Upper lobe of left lung (tissue), 6 donors: ENCODE measurements around the gene ZHX3. TPM values are rescaled to one million over a fixed set of nuclear protein-coding genes. Genes with fewer than 3 reads are reported as not detected.

Experiments
- ATAC-seq, 2 donors: fragments of 200-7000 bp; cut with Tn5 transposase; one replicate each; pipeline ENCODE4 v1.9.1; 2022; ENCODE audit warnings: mild to moderate bottlenecking in 2 of 2, moderate library complexity in 2 of 2; ENCODE audit not compliant: low FRiP score in 2 of 2
- DNase-seq, 2 donors: peaks; one replicate each; pipeline ENCODE4 v3.0.0-alpha.2; 2019 to 2020
- H3K27ac ChIP-seq, 4 donors: fragments of 200-600 bp; sonication (generic); one replicate each; pipeline ENCODE4 v1.5.1; 2016 to 2019
- H3K27me3 ChIP-seq, 4 donors: fragments of 200-600 bp; sonication (generic); one replicate each; pipeline ENCODE4 v1.5.1; 2017 to 2019
- H3K36me3 ChIP-seq, 4 donors: fragments of 200-600 bp; sonication (generic); one replicate each; pipeline ENCODE4 v1.5.1; 2016 to 2019
- H3K4me1 ChIP-seq, 4 donors: fragments of 200-600 bp; sonication (generic); one replicate each; pipeline ENCODE4 v1.5.1; 2018 to 2019
- H3K4me3 ChIP-seq, 4 donors: fragments of 200-600 bp; sonication (generic); one replicate each; pipeline ENCODE4 v1.5.1; 2017 to 2019; ENCODE audit warnings: mild to moderate bottlenecking in 2 of 4, moderate library complexity in 1 of 4
- H3K9me3 ChIP-seq, 4 donors: fragments of 200-600 bp; sonication (generic); one replicate each; pipeline ENCODE4 v1.5.1; 2018 to 2019
- EP300 ChIP-seq, 4 donors: sonication (generic); formaldehyde crosslinking; IDR thresholded peaks; one replicate each; pipeline ENCODE4 v1.5.1; 2017; ENCODE audit warnings: antibody characterized with exemption in 4 of 4, control low read depth in 2 of 4
- POLR2A ChIP-seq, 4 donors: fragments of 450-650 bp; IDR thresholded peaks; one replicate each; pipeline ENCODE4 v1.5.1; 2016 to 2017; ENCODE audit warnings: antibody characterized with exemption in 4 of 4, mild to moderate bottlenecking in 2 of 4
- POLR2AphosphoS5 ChIP-seq, 2 donors: sonication (generic); formaldehyde crosslinking; IDR thresholded peaks; one replicate each; pipeline ENCODE4 v1.5.1; 2017; ENCODE audit warnings: antibody characterized with exemption in 2 of 2
- WGBS, 2 donors: methylation state at CpG; one replicate each; pipeline ENCODE4 v1.1.5; 2017 to 2018; 5-methylcytosine and 5-hydroxymethylcytosine counted together
- total RNA-seq, 6 donors: library from RNA; depleted of rRNA in 4 of 6; stranded (reverse); fragments of >200 nt in 4 of 6; gene quantifications; one replicate each; pipeline versions ENCODE4 v1.1.0 to v1.2.1, GENCODE V29; 2016 to 2021
- TF ChIP-seq, protein P1 (sequence below), 6 experiments: fragments of 450-650 bp in 4 of 6; fragments of 200-600 bp in 2 of 6; sonication (generic) in 2 of 6; IDR thresholded peaks; one replicate each; pipeline ENCODE4 v1.5.1; 2016 to 2019; ENCODE audit warnings: antibody characterized with exemption in 6 of 6
- donor health status: DM: no; HTN: no; CAD: no; lungs with moderate emphysema.
- donor health status: DM: no; HTN: yes; CAD: no; lungs with severe emphysema.

ZHX3 gene
- total RNA-seq, 6 donors from 2014 or later, result 30.4 to 57.5 (median 44.9) TPM

- TF ChIP-seq, protein P1, sequence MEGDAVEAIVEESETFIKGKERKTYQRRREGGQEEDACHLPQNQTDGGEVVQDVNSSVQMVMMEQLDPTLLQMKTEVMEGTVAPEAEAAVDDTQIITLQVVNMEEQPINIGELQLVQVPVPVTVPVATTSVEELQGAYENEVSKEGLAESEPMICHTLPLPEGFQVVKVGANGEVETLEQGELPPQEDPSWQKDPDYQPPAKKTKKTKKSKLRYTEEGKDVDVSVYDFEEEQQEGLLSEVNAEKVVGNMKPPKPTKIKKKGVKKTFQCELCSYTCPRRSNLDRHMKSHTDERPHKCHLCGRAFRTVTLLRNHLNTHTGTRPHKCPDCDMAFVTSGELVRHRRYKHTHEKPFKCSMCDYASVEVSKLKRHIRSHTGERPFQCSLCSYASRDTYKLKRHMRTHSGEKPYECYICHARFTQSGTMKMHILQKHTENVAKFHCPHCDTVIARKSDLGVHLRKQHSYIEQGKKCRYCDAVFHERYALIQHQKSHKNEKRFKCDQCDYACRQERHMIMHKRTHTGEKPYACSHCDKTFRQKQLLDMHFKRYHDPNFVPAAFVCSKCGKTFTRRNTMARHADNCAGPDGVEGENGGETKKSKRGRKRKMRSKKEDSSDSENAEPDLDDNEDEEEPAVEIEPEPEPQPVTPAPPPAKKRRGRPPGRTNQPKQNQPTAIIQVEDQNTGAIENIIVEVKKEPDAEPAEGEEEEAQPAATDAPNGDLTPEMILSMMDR (IDR thresholded peaks at IDR 0.05), result no peak
- peak; percentile 51 to 67 for TF ChIP-seq POLR2AphosphoS5 (IDR thresholded peaks at IDR 0.05)
- peak in 2 of 4 donors; percentile 63 to 92 for TF ChIP-seq EP300 (IDR thresholded peaks at IDR 0.05)
- peak in 1 of 2 donors; percentile 28 for ATAC-seq
- Histone ChIP-seq H3K9me3 (no peaks in the 10 kb centered on the region), H3K4me1 (peaks cover 90 to 99% (median 97%) of the 10 kb centered on the region in 4 donors), H3K36me3 (no peaks in the 10 kb centered on the region), H3K27ac (peak overlapping the region; percentile 46 to 98 (median 64)), H3K27me3 (no peaks in the 10 kb centered on the region), H3K4me3 (no peak overlapping the region)
- no peak for DNase-seq
- 30 to 53% methylated on average over 3 of the region's 3 CpGs for WGBS, 2 donors
Measured at GRCh38 chr20:41150664-41151063, 166.9 kb downstream of the ZHX3 start.

- ATAC-seq, result no peak
- no peak for DNase-seq
- Histone ChIP-seq H3K27me3 (no peaks in the 10 kb centered on the region), H3K9me3 (no peaks in the 10 kb centered on the region), H3K4me1 (peaks cover 92 to 100% (median 97%) of the 10 kb centered on the region in 4 donors), H3K27ac (peak overlapping the region in 3 of 4 donors; percentile 67 to 98 (median 95)), H3K36me3 (no peaks in the 10 kb centered on the region), H3K4me3 (no peak overlapping the region)
- WGBS, 2 donors, result 78 to 81% methylated on average over 5 of the region's 5 CpGs
- TF ChIP-seq EP300 (IDR thresholded peaks at IDR 0.05) (no peak), POLR2AphosphoS5 (IDR thresholded peaks at IDR 0.05) (no peak), POLR2A (IDR thresholded peaks at IDR 0.05) (no peak)
- TF ChIP-seq, protein P1 (IDR thresholded peaks at IDR 0.05), result no peak
Measured at GRCh38 chr20:41148942-41149341, 168.6 kb downstream of the ZHX3 start.

DNA sequence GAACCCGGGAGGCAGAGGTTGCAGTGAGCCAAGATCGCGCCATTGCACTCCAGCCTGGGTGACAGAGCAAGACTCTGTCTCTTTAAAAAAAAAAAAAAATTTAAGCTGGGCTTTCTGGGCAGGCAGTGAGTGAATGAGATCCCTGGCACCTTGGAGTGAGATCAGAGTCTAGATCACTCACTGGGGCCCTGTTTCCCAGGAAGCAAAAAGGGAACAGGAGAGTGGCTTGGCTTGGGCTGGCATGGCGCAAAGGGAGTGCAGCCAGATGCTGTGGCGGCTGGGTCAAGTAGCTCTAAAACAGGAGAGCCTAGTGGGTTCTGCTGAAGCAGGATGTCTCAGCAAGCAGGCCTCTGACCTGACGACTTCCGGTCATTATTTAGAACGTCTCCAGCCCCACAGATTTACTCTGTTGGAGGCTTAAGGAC, 169.8 kb downstream of the ZHX3 start:
- peak in 1 of 2 donors; percentile 17 for TF ChIP-seq POLR2AphosphoS5 (IDR thresholded peaks at IDR 0.05)
- TF ChIP-seq EP300 (IDR thresholded peaks at IDR 0.05), result no peak
- TF ChIP-seq, protein P1 (IDR thresholded peaks at IDR 0.05), result no peak
- TF ChIP-seq POLR2A (IDR thresholded peaks at IDR 0.05), result no peak
- H3K9me3 ChIP-seq, result no peaks in the 10 kb centered on the region
- H3K27me3 ChIP-seq, result no peaks in the 10 kb centered on the region
- H3K27ac ChIP-seq, result peak overlapping the region; percentile 67 to 98 (median 87)
- H3K4me3 ChIP-seq, result no peak overlapping the region
- no peaks in the 10 kb centered on the region for H3K36me3 ChIP-seq
- DNase-seq (peak in 1 of 2 donors; percentile 45), ATAC-seq (no peak)
- 48 to 70% methylated on average over 8 of the region's 8 CpGs for WGBS, 2 donors
- peaks cover 92 to 100% (median 98%) of the 10 kb centered on the region in 4 donors for H3K4me1 ChIP-seq

DNA sequence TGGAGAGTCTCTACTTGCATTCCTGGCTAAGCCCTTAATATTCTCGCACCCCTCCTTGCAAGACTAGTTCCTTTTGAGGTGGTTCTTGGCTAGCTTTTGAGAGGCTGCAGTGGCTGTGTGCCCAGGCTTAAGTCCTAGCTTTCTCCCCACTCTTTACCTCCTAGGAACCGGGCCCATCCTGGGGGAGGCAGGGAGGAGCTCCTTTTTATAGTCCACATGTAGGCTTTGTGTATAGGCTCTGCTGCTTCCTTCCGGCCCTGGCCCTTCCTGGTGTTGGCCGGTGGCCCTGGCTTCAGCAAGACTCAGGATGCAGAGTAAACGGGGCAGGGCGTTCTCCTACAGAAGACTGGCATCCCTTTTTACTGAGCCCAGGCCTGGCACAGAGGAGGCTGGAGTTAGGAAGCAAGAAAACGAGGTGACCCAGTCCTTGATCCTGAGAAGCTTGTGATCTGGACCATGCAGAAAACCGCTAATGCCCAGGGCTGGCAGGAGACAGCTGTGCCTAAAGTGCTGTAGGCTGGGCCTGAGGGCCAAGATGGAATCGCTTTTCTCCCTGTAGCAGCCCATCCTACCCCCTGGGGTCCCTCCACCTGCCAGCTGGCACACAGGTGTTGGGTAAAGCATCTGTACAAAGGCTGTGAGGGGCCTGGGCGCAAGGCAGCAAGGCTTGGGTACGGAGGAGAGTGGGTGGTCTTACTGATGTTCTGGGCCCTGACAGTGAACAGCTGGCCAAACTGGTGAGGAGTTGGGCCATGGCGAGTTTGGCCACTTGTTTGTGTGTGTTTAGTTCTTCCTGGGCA, 171.5 kb downstream of the ZHX3 start:
- ATAC-seq, result peak; percentile 7 to 64
- peak in 1 of 2 donors; percentile 83 for DNase-seq
- no peaks in the 10 kb centered on the region for H3K9me3 ChIP-seq
- 47 to 50% methylated on average over 11 to 12 of the region's 12 CpGs for WGBS, 2 donors
- no peaks in the 10 kb centered on the region for H3K27me3 ChIP-seq
- no peaks in the 10 kb centered on the region for H3K36me3 ChIP-seq
- H3K4me1 ChIP-seq, result peaks cover 96 to 100% (median 98%) of the 10 kb centered on the region in 4 donors
- peak; percentile 61 to 74 for TF ChIP-seq POLR2AphosphoS5 (IDR thresholded peaks at IDR 0.05)
- TF ChIP-seq EP300 (IDR thresholded peaks at IDR 0.05), result peak in 1 of 4 donors; percentile 14
- TF ChIP-seq, protein P1 (IDR thresholded peaks at IDR 0.05), result no peak
- TF ChIP-seq POLR2A (IDR thresholded peaks at IDR 0.05), result no peak
- no peak overlapping the region for H3K4me3 ChIP-seq
- H3K27ac ChIP-seq, result peak overlapping the region; percentile 67 to 98 (median 87)
